HepG2 (cell line): Measurements from ENCODE around the gene MED1. TPM values are rescaled to one million over a fixed set of nuclear protein-coding genes. Genes with fewer than 3 reads are reported as not detected.

Experiments
- FOXC1 ChIP-seq: sonication (generic); formaldehyde crosslinking; IDR thresholded peaks from 2 replicates; pipeline ENCODE4 v1.8.0; 2022; ENCODE audit warnings: mild to moderate bottlenecking, missing genetic modification reagents, borderline replicate concordance
- FOXP1 ChIP-seq, 2 experiments: fragments of 450-650 bp in 1 of 2; IDR thresholded peaks; 2 replicates each; pipeline ENCODE4 v1.6.1; 2017 to 2018; ENCODE audit warnings: antibody characterized with exemption in 1 of 2
- HMG20B ChIP-seq: conservative IDR thresholded peaks from 2 replicates; pipeline ENCODE4 v1.6.1; 2016; ENCODE audit warnings: missing genetic modification reagents, missing compliant biosample characterization
- KDM6A ChIP-seq: IDR thresholded peaks from 2 replicates; pipeline ENCODE4 v1.6.1; 2016; ENCODE audit warnings: low read depth
- MATR3 ChIP-seq: sonication (generic); formaldehyde crosslinking; IDR thresholded peaks from 2 replicates; pipeline ENCODE4 v1.4.0; 2020; ENCODE audit warnings: missing genetic modification reagents
- NR2F1 ChIP-seq, 2 experiments: fragments of 450-650 bp in 1 of 2; formaldehyde crosslinking in 1 of 2; IDR thresholded peaks; 2 replicates each; pipeline versions ENCODE4 v1.5.0 to v1.6.1; 2016 to 2020; ENCODE audit warnings: mild to moderate bottlenecking in 1 of 2, missing compliant biosample characterization in 1 of 2, missing genetic modification reagents in 1 of 2, moderate library complexity in 1 of 2
- PAF1 ChIP-seq: IDR thresholded peaks from 2 replicates; pipeline ENCODE4 v1.6.1; 2016; ENCODE audit warnings: missing genetic modification reagents, missing compliant biosample characterization
- SNAI1 ChIP-seq: sonication (generic); formaldehyde crosslinking; IDR thresholded peaks from 2 replicates; pipeline ENCODE4 v1.5.0; 2020; ENCODE audit warnings: mild to moderate bottlenecking, missing genetic modification reagents, borderline replicate concordance
- SP1 ChIP-seq, 2 experiments: fragments of 450-650 bp in 1 of 2; sonication (generic) in 1 of 2; formaldehyde crosslinking in 1 of 2; IDR thresholded peaks; 2 replicates each; pipeline versions ENCODE4 v1.4.0 to v1.6.1; 2016 to 2020; ENCODE audit warnings: missing genetic modification reagents in 1 of 2
- SSRP1 ChIP-seq: IDR thresholded peaks from 2 replicates; pipeline ENCODE4 v1.6.1; 2016; ENCODE audit warnings: control low read depth
- TCF7 ChIP-seq: sonication (generic); IDR thresholded peaks from 2 replicates; pipeline ENCODE4 v1.6.1; 2016; ENCODE audit warnings: antibody characterized with exemption, low read depth
- TIGD3 ChIP-seq: sonication (generic); formaldehyde crosslinking; IDR thresholded peaks from 2 replicates; pipeline ENCODE4 v1.5.1; 2020; ENCODE audit warnings: mild to moderate bottlenecking, missing genetic modification reagents, borderline replicate concordance
- ZMAT5 ChIP-seq: sonication (generic); formaldehyde crosslinking; IDR thresholded peaks from 2 replicates; pipeline ENCODE4 v1.5.0; 2020; ENCODE audit warnings: mild to moderate bottlenecking, low read depth, missing genetic modification reagents, borderline replicate concordance
- ZNF33A ChIP-seq: sonication (generic); formaldehyde crosslinking; IDR thresholded peaks from 2 replicates; pipeline ENCODE4 v1.5.1; 2020; ENCODE audit warnings: missing genetic modification reagents, mild to moderate bottlenecking, moderate library complexity, borderline replicate concordance
- ZNF713 ChIP-seq: sonication (generic); formaldehyde crosslinking; IDR thresholded peaks from 2 replicates; pipeline ENCODE4 v1.4.0; 2020; ENCODE audit warnings: mild to moderate bottlenecking, missing genetic modification reagents
- ZZZ3 ChIP-seq: sonication (generic); formaldehyde crosslinking; IDR thresholded peaks from 2 replicates; pipeline ENCODE4 v1.4.0; 2020; ENCODE audit warnings: missing genetic modification reagents, mild to moderate bottlenecking, borderline replicate concordance
- polyA plus RNA-seq, 8 experiments: library from polyadenylated mRNA; depleted of rRNA in 3 of 8; stranded (reverse) in 7 of 8; unstranded in 1 of 8; fragments of >200 nt; fragmentation: Illumina TruSeq in 4 of 8; extraction: Trizol in 4 of 8; gene quantifications; 2 replicates each; pipeline versions ENCODE4 v1.2.1 to v1.2.3, GENCODE V29; 2011 to 2016; ENCODE audit warnings: low read depth in 4 of 8, missing spikeins in 1 of 8, mixed read lengths in 1 of 8; ENCODE audit not compliant: insufficient read depth in 1 of 8
- total RNA-seq, 5 experiments: library from RNA; depleted of rRNA; stranded (reverse); fragments of >200 nt; fragmentation: Illumina TruSeq; extraction: Trizol; gene quantifications; 2 replicates each; pipeline ENCODE4 v1.2.3, GENCODE V29; 2016; ENCODE audit warnings: low read depth in 1 of 5
- TF ChIP-seq, protein P1 (sequence below): sonication (generic); formaldehyde crosslinking; IDR thresholded peaks from one replicate; pipeline ENCODE4 v1.5.1; 2020; ENCODE audit warnings: mild to moderate bottlenecking, missing genetic modification reagents; ENCODE audit errors: not compliant biosample characterization
- TF ChIP-seq, protein P2 (sequence below): sonication (generic); formaldehyde crosslinking; conservative IDR thresholded peaks from 2 replicates; pipeline ENCODE4 v1.4.0; 2020; ENCODE audit warnings: missing genetic modification reagents

Gene MED1
- total and polyA plus RNA-seq, 2 of the 13 experiments (the other 11 are each of a cell fraction or from before 2014, with no cell fraction given) = 37.5 to 40.1 TPM

DNA sequence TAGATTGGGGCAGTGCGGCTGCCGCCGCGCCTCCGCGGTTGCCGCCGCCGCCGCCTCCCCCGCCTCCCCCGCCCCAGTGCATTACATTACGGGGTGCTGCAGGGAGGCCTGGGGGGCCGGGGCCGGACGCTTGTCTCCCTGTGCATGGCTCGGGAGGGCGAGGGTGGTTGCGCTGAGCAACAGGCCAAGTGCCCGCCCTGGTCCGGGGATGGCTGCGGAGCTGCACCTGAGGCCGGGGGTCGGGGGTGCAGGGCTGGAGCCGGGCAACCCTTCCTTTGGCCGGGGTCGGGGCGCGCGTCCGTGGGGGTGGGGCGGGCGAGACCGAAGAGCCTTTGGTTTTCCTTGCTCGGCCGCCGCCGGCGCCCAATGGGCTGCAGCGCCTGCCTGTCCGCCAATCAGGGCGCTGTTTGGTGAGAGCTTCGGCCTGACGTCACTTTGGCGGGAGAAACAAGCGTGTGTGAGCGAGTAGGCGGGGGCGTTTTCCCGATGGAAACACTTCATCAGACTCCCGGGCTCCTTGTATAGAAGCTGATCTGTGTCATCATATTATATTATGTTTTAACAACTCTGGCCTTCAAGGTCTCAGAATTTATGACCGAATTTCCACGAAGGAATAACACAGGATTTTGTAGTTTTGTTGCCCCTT is 48.7 kb downstream of the MED1 start (continued):
- TF ChIP-seq, protein P1, sequence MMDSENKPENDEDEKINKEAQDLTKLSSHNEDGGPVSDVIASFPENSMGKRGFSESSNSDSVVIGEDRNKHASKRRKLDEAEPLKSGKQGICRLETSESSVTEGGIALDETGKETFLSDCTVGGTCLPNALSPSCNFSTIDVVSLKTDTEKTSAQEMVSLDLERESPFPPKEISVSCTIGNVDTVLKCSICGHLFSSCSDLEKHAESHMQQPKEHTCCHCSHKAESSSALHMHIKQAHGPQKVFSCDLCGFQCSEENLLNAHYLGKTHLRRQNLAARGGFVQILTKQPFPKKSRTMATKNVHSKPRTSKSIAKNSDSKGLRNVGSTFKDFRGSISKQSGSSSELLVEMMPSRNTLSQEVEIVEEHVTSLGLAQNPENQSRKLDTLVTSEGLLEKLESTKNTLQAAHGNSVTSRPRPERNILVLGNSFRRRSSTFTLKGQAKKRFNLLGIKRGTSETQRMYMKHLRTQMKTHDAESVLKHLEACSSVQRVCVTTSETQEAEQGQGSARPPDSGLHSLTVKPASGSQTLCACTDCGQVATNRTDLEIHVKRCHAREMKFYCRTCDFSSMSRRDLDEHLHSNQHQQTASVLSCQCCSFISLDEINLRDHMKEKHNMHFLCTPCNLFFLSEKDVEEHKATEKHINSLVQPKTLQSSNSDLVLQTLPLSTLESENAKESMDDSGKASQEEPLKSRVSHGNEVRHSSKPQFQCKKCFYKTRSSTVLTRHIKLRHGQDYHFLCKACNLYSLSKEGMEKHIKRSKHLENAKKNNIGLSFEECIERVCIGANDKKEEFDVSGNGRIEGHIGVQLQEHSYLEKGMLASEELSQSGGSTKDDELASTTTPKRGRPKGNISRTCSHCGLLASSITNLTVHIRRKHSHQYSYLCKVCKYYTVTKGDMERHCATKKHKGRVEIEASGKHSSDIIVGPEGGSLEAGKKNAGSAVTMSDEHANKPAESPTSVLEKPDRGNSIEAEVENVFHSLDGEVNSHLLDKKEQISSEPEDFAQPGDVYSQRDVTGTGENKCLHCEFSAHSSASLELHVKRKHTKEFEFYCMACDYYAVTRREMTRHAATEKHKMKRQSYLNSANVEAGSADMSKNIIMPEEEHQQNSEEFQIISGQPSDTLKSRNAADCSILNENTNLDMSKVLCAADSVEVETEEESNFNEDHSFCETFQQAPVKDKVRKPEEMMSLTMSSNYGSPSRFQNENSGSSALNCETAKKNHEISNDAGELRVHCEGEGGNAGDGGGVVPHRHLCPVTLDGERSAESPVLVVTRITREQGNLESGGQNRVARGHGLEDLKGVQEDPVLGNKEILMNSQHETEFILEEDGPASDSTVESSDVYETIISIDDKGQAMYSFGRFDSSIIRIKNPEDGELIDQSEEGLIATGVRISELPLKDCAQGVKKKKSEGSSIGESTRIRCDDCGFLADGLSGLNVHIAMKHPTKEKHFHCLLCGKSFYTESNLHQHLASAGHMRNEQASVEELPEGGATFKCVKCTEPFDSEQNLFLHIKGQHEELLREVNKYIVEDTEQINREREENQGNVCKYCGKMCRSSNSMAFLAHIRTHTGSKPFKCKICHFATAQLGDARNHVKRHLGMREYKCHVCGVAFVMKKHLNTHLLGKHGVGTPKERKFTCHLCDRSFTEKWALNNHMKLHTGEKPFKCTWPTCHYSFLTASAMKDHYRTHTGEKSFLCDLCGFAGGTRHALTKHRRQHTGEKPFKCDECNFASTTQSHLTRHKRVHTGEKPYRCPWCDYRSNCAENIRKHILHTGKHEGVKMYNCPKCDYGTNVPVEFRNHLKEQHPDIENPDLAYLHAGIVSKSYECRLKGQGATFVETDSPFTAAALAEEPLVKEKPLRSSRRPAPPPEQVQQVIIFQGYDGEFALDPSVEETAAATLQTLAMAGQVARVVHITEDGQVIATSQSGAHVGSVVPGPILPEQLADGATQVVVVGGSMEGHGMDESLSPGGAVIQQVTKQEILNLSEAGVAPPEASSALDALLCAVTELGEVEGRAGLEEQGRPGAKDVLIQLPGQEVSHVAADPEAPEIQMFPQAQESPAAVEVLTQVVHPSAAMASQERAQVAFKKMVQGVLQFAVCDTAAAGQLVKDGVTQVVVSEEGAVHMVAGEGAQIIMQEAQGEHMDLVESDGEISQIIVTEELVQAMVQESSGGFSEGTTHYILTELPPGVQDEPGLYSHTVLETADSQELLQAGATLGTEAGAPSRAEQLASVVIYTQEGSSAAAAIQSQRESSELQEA (CRISPR knock-in tag) = no peak
- no peak for TF ChIP-seq FOXP1 (IDR thresholded peaks at IDR 0.05)
- no peak for TF ChIP-seq FOXP1 (CRISPR knock-in tag; IDR thresholded peaks at IDR 0.05)
- no peak; the same call in 1 of the 2 replicates for TF ChIP-seq ZZZ3 (CRISPR knock-in tag)
- 0 out of 4 replicates have a peak, but pooled peaks of 1 of the 2 experiments have one; percentile 4 for TF ChIP-seq NR2F1 (CRISPR knock-in tag; IDR thresholded peaks at IDR 0.05)
- no peak for TF ChIP-seq MATR3 (CRISPR knock-in tag)
- TF ChIP-seq, protein P2, sequence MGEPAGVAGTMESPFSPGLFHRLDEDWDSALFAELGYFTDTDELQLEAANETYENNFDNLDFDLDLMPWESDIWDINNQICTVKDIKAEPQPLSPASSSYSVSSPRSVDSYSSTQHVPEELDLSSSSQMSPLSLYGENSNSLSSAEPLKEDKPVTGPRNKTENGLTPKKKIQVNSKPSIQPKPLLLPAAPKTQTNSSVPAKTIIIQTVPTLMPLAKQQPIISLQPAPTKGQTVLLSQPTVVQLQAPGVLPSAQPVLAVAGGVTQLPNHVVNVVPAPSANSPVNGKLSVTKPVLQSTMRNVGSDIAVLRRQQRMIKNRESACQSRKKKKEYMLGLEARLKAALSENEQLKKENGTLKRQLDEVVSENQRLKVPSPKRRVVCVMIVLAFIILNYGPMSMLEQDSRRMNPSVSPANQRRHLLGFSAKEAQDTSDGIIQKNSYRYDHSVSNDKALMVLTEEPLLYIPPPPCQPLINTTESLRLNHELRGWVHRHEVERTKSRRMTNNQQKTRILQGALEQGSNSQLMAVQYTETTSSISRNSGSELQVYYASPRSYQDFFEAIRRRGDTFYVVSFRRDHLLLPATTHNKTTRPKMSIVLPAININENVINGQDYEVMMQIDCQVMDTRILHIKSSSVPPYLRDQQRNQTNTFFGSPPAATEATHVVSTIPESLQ (CRISPR knock-in tag) = no peak
- no peak for TF ChIP-seq HMG20B (CRISPR knock-in tag)
- TF ChIP-seq PAF1 (CRISPR knock-in tag) = no peak
- no peak for TF ChIP-seq TCF7
- TF ChIP-seq ZMAT5 (CRISPR knock-in tag) = no peak
- TF ChIP-seq SP1 (IDR thresholded peaks at IDR 0.05) = no peak
- peak; percentile 52 for TF ChIP-seq SP1 (CRISPR knock-in tag; IDR thresholded peaks at IDR 0.05)
- TF ChIP-seq FOXC1 (CRISPR knock-in tag) = no peak
- TF ChIP-seq ZNF713 (CRISPR knock-in tag) = no peak
- no peak for TF ChIP-seq ZNF33A (CRISPR knock-in tag)
- no peak for TF ChIP-seq KDM6A (CRISPR knock-in tag)
- TF ChIP-seq SNAI1 (CRISPR knock-in tag) = no peak
- no peak for TF ChIP-seq SSRP1 (CRISPR knock-in tag)
- TF ChIP-seq TIGD3 (CRISPR knock-in tag) = no peak
